Fibroblast of lung (primary cell): Measurements from ENCODE around the gene CPM. TPM values are rescaled to one million over a fixed set of nuclear protein-coding genes. Genes with fewer than 3 reads are reported as not detected.

Experiments used
- DNase-seq, 2 donors: peaks; one replicate each; pipeline versions ENCODE4 v3.0.0 to v3.0.0-alpha.2; 2010; ENCODE audit warnings: low read depth in 2 of 2
- H2AFZ ChIP-seq: 2 replicates; pipeline ENCODE4 v1.5.1; 2012; ENCODE audit warnings: low read length, control low read depth, inconsistent platforms
- H3K27ac ChIP-seq: 2 replicates; pipeline ENCODE4 v1.5.1; 2011; ENCODE audit warnings: low read length, control low read depth; ENCODE audit not compliant: insufficient read depth
- H3K27me3 ChIP-seq: 2 replicates; pipeline ENCODE4 v1.5.1; 2011; ENCODE audit warnings: mild to moderate bottlenecking, low read length; ENCODE audit not compliant: control insufficient read depth, insufficient read depth
- H3K36me3 ChIP-seq: 2 replicates; pipeline ENCODE4 v1.5.1; 2011; ENCODE audit warnings: low read length; ENCODE audit not compliant: control insufficient read depth, insufficient read depth
- H3K4me1 ChIP-seq: 2 replicates; pipeline ENCODE4 v1.5.1; 2011; ENCODE audit warnings: low read length; ENCODE audit not compliant: control insufficient read depth, insufficient read depth; ENCODE audit errors: extremely low read depth
- H3K4me2 ChIP-seq: 2 replicates; pipeline ENCODE4 v1.5.1; 2011; ENCODE audit warnings: low read length, control low read depth; ENCODE audit not compliant: insufficient read depth; ENCODE audit errors: extremely low read depth
- H3K4me3 ChIP-seq, 4 experiments: fragments of 200-600 bp in 1 of 4; sonication (generic) in 1 of 4; replicated peaks in 1 of 4; 2 replicates each; pipeline ENCODE4 v1.5.1; 2011 to 2016; ENCODE audit warnings: low read length in 4 of 4, low read depth in 3 of 4, mild to moderate bottlenecking in 3 of 4, control low read depth in 2 of 4, inconsistent platforms in 1 of 4, mixed read lengths in 1 of 4; ENCODE audit not compliant: insufficient read depth in 1 of 4; ENCODE audit errors: control extremely low read depth in 1 of 4
- H3K79me2 ChIP-seq: 2 replicates; pipeline ENCODE4 v1.5.1; 2012; ENCODE audit warnings: mild to moderate bottlenecking, low read length, inconsistent platforms; ENCODE audit not compliant: control insufficient read depth, insufficient read depth
- H3K9ac ChIP-seq: 2 replicates; pipeline ENCODE4 v1.5.1; 2011; ENCODE audit warnings: mild to moderate bottlenecking, low read length, control low read depth; ENCODE audit not compliant: insufficient read depth
- H3K9me3 ChIP-seq: 2 replicates; pipeline ENCODE4 v1.5.1; 2012; ENCODE audit warnings: low read depth, low read length; ENCODE audit not compliant: control insufficient read depth, insufficient read depth
- H4K20me1 ChIP-seq: 2 replicates; pipeline ENCODE4 v1.5.1; 2011; ENCODE audit warnings: low read length; ENCODE audit not compliant: control insufficient read depth, insufficient read depth; ENCODE audit errors: extremely low read depth
- EZH2 ChIP-seq: IDR thresholded peaks from 2 replicates; pipeline ENCODE4 v1.5.1; 2012; ENCODE audit warnings: low read length, control low read depth, mild to moderate bottlenecking; ENCODE audit errors: missing control alignments
- polyA plus RNA-seq, 2 donors: library from polyadenylated mRNA; depleted of rRNA in 1 of 2; stranded (reverse) in 1 of 2; unstranded in 1 of 2; fragments of >200 nt; gene quantifications; 2 replicates each; pipeline ENCODE4 v1.2.1, GENCODE V29; 2011 to 2012; ENCODE audit warnings: missing spikeins in 1 of 2
- total RNA-seq: library from RNA; depleted of rRNA; stranded (reverse); fragments of >200 nt; gene quantifications from 2 replicates; pipeline ENCODE4 v1.2.1, GENCODE V29; 2014
- TF ChIP-seq, protein P1 (sequence below), 2 donors: IDR thresholded peaks in 1 of 2; conservative IDR thresholded peaks in 1 of 2; 1 replicate in 1 of 2; 2 replicates in 1 of 2; pipeline ENCODE4 v1.5.1; 2011 to 2012; ENCODE audit warnings: low read length in 2 of 2, control low read depth in 1 of 2, inconsistent platforms in 1 of 2, low read depth in 1 of 2, mild to moderate bottlenecking in 1 of 2

The CPM gene
- total and polyA plus RNA-seq, 2 donors (not counting 1 experiment from before 2014, with no cell fraction given), result 5.3 to 23.5 TPM

GRCh38 chr12:68853396-68854077, 79.4 kb downstream of the CPM start:
- Histone ChIP-seq H3K36me3 (no peaks in the 10 kb centered on the region), H3K79me2 (no peaks in the 10 kb centered on the region), H3K4me3 (no peak overlapping the region), H3K9me3 (no peaks in the 10 kb centered on the region), H3K4me2 (no peak overlapping the region), H3K4me1 (no peaks in the 10 kb centered on the region), H2AFZ (no peak overlapping the region), H3K27ac (no peak overlapping the region), H3K27me3 (no peaks in the 10 kb centered on the region), H3K9ac (no peak overlapping the region), H4K20me1 (no peaks in the 10 kb centered on the region)
- TF ChIP-seq EZH2, result no peak
- DNase-seq, result no peak

GRCh38 chr12:68851592-68852306, 81.2 kb downstream of the CPM start:
- Histone ChIP-seq H3K9ac (no peak overlapping the region), H3K36me3 (no peaks in the 10 kb centered on the region), H3K4me3 (no peak overlapping the region), H3K4me2 (no peak overlapping the region), H3K27me3 (no peaks in the 10 kb centered on the region), H3K27ac (no peak overlapping the region), H3K9me3 (no peaks in the 10 kb centered on the region), H2AFZ (no peak overlapping the region), H4K20me1 (no peaks in the 10 kb centered on the region), H3K79me2 (no peaks in the 10 kb centered on the region), H3K4me1 (no peaks in the 10 kb centered on the region)
- no peak for DNase-seq
- TF ChIP-seq, protein P1, sequence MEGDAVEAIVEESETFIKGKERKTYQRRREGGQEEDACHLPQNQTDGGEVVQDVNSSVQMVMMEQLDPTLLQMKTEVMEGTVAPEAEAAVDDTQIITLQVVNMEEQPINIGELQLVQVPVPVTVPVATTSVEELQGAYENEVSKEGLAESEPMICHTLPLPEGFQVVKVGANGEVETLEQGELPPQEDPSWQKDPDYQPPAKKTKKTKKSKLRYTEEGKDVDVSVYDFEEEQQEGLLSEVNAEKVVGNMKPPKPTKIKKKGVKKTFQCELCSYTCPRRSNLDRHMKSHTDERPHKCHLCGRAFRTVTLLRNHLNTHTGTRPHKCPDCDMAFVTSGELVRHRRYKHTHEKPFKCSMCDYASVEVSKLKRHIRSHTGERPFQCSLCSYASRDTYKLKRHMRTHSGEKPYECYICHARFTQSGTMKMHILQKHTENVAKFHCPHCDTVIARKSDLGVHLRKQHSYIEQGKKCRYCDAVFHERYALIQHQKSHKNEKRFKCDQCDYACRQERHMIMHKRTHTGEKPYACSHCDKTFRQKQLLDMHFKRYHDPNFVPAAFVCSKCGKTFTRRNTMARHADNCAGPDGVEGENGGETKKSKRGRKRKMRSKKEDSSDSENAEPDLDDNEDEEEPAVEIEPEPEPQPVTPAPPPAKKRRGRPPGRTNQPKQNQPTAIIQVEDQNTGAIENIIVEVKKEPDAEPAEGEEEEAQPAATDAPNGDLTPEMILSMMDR (conservative IDR thresholded peaks at IDR 0.05 in 1 of 2, IDR thresholded peaks at IDR 0.05 in 1 of 2; ENCODE audit: low read depth in 1 of 2, low read length in 2 of 2), result no peak
- no peak for TF ChIP-seq EZH2

DNA sequence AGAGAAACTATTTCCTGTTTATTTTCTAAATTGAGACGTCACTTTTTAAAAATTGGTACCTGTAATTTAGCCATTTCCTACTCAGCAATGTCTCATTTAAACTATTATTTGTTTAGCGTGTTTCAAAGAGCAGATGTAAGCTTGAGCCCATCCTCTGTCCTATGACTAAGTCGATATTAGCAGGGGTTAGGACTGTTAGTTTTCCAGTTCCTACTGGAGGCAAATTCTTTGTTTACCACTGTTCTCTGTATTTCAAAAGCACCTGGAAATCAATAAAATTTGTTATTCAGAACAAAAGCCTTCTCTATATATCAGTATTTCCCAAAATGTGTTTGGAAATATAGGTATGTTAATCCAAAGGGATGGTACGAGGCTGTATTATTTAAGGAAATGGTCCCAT, 82.6 kb downstream of the CPM start:
- Histone ChIP-seq H4K20me1 (no peaks in the 10 kb centered on the region), H3K27me3 (no peaks in the 10 kb centered on the region), H3K36me3 (no peaks in the 10 kb centered on the region), H3K9me3 (no peaks in the 10 kb centered on the region), H2AFZ (no peak overlapping the region), H3K4me2 (no peak overlapping the region), H3K79me2 (no peaks in the 10 kb centered on the region), H3K4me3 (no peak overlapping the region), H3K27ac (no peak overlapping the region), H3K4me1 (no peaks in the 10 kb centered on the region), H3K9ac (no peak overlapping the region)
- no peak for DNase-seq
- TF ChIP-seq, protein P1 (conservative IDR thresholded peaks at IDR 0.05 in 1 of 2, IDR thresholded peaks at IDR 0.05 in 1 of 2; ENCODE audit: low read depth in 1 of 2, low read length in 2 of 2), result no peak
- no peak for TF ChIP-seq EZH2
